Gastroesophageal sphincter (tissue), 4 donors: ENCODE results near the gene LRRC74A. TPM values are rescaled to one million over a fixed set of nuclear protein-coding genes. Genes with fewer than 3 reads are reported as not detected.

Experiments used
- ATAC-seq: fragments of 150-250 bp; one replicate; pipeline ENCODE4 v1.9.1; 2016; ENCODE audit warnings: mild to moderate bottlenecking, moderate library complexity
- H3K27ac ChIP-seq, 4 donors: fragments of 200-600 bp; sonication (generic) in 3 of 4; 1 replicate in 3 of 4; 2 replicates in 1 of 4; pipeline ENCODE4 v1.5.1; 2016 to 2019
- H3K27me3 ChIP-seq: fragments of 200-600 bp; sonication (generic); one replicate; pipeline ENCODE4 v1.5.1; 2019
- H3K36me3 ChIP-seq, 2 donors: fragments of 200-600 bp; sonication (generic); one replicate each; pipeline ENCODE4 v1.5.1; 2019; ENCODE audit warnings: control low read depth in 1 of 2
- H3K4me1 ChIP-seq, 3 donors: fragments of 200-600 bp; sonication (generic); 1 replicate in 2 of 3; 2 replicates in 1 of 3; pipeline ENCODE4 v1.5.1; 2016 to 2019; ENCODE audit warnings: control low read depth in 2 of 3
- H3K4me3 ChIP-seq, 2 donors: fragments of 200-600 bp; sonication (generic); one replicate each; pipeline ENCODE4 v1.5.1; 2019; ENCODE audit warnings: mild to moderate bottlenecking in 1 of 2, moderate library complexity in 1 of 2
- H3K9me3 ChIP-seq, 3 donors: fragments of 200-600 bp; sonication (generic); one replicate each; pipeline ENCODE4 v1.5.1; 2017 to 2019; ENCODE audit warnings: control low read depth in 2 of 3
- CTCF ChIP-seq, 4 experiments: fragments of 200-600 bp in 2 of 4; fragments of 450-650 bp in 2 of 4; sonication (generic) in 1 of 4; IDR thresholded peaks; one replicate each; pipeline ENCODE4 v1.5.1; 2017 to 2019; ENCODE audit warnings: antibody characterized with exemption in 4 of 4, mild to moderate bottlenecking in 2 of 4, moderate library complexity in 2 of 4
- EP300 ChIP-seq: sonication (generic); formaldehyde crosslinking; IDR thresholded peaks from one replicate; pipeline ENCODE4 v1.6.1; 2017; ENCODE audit warnings: antibody characterized with exemption, mild to moderate bottlenecking
- POLR2A ChIP-seq, 2 donors: fragments of 450-650 bp; IDR thresholded peaks; one replicate each; pipeline ENCODE4 v1.6.1; 2017; ENCODE audit warnings: antibody characterized with exemption in 2 of 2, mild to moderate bottlenecking in 2 of 2, moderate library complexity in 1 of 2
- POLR2AphosphoS5 ChIP-seq: sonication (generic); formaldehyde crosslinking; IDR thresholded peaks from one replicate; pipeline ENCODE4 v1.6.1; 2017; ENCODE audit warnings: antibody characterized with exemption
- WGBS, 2 donors: methylation state at CpG; one replicate each; pipeline ENCODE4 v1.1.5; 2018; ENCODE audit warnings: low coverage in 1 of 2; 5-methylcytosine and 5-hydroxymethylcytosine counted together
- total RNA-seq, 4 donors: library from RNA; depleted of rRNA; stranded (reverse); fragments of >200 nt; gene quantifications; one replicate each; pipeline ENCODE4 v1.1.0, GENCODE V29; 2016

Gene LRRC74A
- total RNA-seq, 4 donors from 2014 or later = not detected

- no peak for ATAC-seq
- TF ChIP-seq POLR2A (IDR thresholded peaks at IDR 0.05) (no peak), CTCF (IDR thresholded peaks at IDR 0.05) (no peak), POLR2AphosphoS5 (no peak), EP300 (no peak)
- WGBS, 2 donors = 81% methylated on average over 5 of the region's 7 CpGs; no CpG with 5 or more reads in 1 of the 2 donors
Measured at GRCh38 chr14:76829650-76830421, 3.6 kb downstream of the LRRC74A start.

GRCh38 chr14:76830556-76830955 is 4.3 kb downstream of the LRRC74A start:
- Histone ChIP-seq H3K4me1 (no peaks in the 10 kb centered on the region), H3K27ac (no peak overlapping the region), H3K4me3 (no peak overlapping the region), H3K9me3 (no peaks in the 10 kb centered on the region), H3K27me3 (no peaks in the 10 kb centered on the region), H3K36me3 (no peaks in the 10 kb centered on the region)
- no peak for TF ChIP-seq CTCF (IDR thresholded peaks at IDR 0.05)
- TF ChIP-seq EP300 = no peak
- TF ChIP-seq POLR2A (IDR thresholded peaks at IDR 0.05) = no peak
- TF ChIP-seq POLR2AphosphoS5 = no peak
- ATAC-seq = no peak
- 93 to 94% methylated on average over 3 to 4 of the region's 4 CpGs for WGBS, 2 donors

More at GRCh38 chr14:76829650-76830421, 3.6 kb downstream of the LRRC74A start:
- Histone ChIP-seq H3K36me3 (no peaks in the 10 kb centered on the region), H3K9me3 (no peaks in the 10 kb centered on the region), H3K27me3 (no peaks in the 10 kb centered on the region), H3K27ac (peak overlapping the region in 1 of 4 donors; percentile 48), H3K4me1 (no peaks in the 10 kb centered on the region), H3K4me3 (no peak overlapping the region)

- Histone ChIP-seq H3K4me3 (no peak overlapping the region), H3K36me3 (no peaks in the 10 kb centered on the region), H3K27ac (no peak overlapping the region), H3K4me1 (no peaks in the 10 kb centered on the region), H3K27me3 (peaks cover 14% of the 10 kb centered on the region), H3K9me3 (no peaks in the 10 kb centered on the region)
- 71% methylated on average over 1 of the region's 1 CpG; no CpG with 5 or more reads in 1 of the 2 donors for WGBS, 2 donors
- TF ChIP-seq CTCF (IDR thresholded peaks at IDR 0.05) (no peak), POLR2A (IDR thresholded peaks at IDR 0.05) (no peak), POLR2AphosphoS5 (no peak), EP300 (no peak)
- ATAC-seq = peak; percentile 53
Measured at GRCh38 chr14:76832503-76832988, 6.3 kb downstream of the LRRC74A start.

- H3K4me3 ChIP-seq = no peak overlapping the region
- ATAC-seq = no peak
- TF ChIP-seq POLR2AphosphoS5 (no peak), CTCF (IDR thresholded peaks at IDR 0.05) (no peak), EP300 (no peak), POLR2A (IDR thresholded peaks at IDR 0.05) (no peak)
- no peaks in the 10 kb centered on the region for H3K36me3 ChIP-seq
- H3K4me1 ChIP-seq = no peaks in the 10 kb centered on the region
- 82 to 88% methylated on average over 2 of the region's 2 CpGs for WGBS, 2 donors
- no peaks in the 10 kb centered on the region for H3K9me3 ChIP-seq
- no peak overlapping the region for H3K27ac ChIP-seq
- peaks cover 14% of the 10 kb centered on the region for H3K27me3 ChIP-seq
Measured at GRCh38 chr14:76833011-76833410, 6.8 kb downstream of the LRRC74A start.

- H3K27me3 ChIP-seq = peaks cover 14% of the 10 kb centered on the region
- TF ChIP-seq POLR2AphosphoS5 (no peak), CTCF (IDR thresholded peaks at IDR 0.05) (no peak), EP300 (no peak), POLR2A (IDR thresholded peaks at IDR 0.05) (no peak)
- H3K9me3 ChIP-seq = no peaks in the 10 kb centered on the region
- H3K4me3 ChIP-seq = no peak overlapping the region
- H3K27ac ChIP-seq = no peak overlapping the region
- ATAC-seq = no peak
- H3K36me3 ChIP-seq = no peaks in the 10 kb centered on the region
- 17 to 38% methylated on average over 5 to 6 of the region's 7 CpGs for WGBS, 2 donors
- H3K4me1 ChIP-seq = no peaks in the 10 kb centered on the region
Measured at GRCh38 chr14:76834241-76834661, 8.0 kb downstream of the LRRC74A start.
